SH-SY5Y (cell line): Measurements from ENCODE around the gene CORO2A.

Experiments used
- GATA2 ChIP-seq: IDR thresholded peaks from 2 replicates; pipeline ENCODE4 v1.6.1; 2011; ENCODE audit warnings: mild to moderate bottlenecking, low read depth, low read length
- GATA3 ChIP-seq: IDR thresholded peaks from 2 replicates; pipeline ENCODE4 v1.6.1; 2011; ENCODE audit warnings: low read depth, mild to moderate bottlenecking, low read length, moderate library complexity

CORO2A gene

DNA sequence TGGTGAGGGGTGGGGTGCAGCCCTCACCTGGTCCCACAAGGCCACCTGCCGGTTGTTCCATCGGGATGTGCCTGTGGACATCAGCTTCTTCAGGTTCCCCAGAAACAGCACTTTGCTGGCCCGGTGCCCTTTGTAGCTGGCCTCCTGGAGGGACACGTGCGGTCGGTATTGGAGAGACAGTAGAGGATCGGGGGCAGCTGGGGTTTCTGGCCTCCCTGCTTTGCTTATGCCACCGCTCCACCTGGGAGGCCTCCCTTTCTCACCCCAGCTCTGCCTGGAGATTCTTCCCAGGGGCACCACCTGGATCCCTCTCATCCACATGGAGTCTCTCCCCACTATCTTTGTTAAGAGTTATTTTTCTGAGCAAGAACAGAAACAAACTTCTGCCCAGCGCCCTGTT is 60.3 kb downstream of the CORO2A start:
- no peak for TF ChIP-seq GATA2
- no peak for TF ChIP-seq GATA3

DNA sequence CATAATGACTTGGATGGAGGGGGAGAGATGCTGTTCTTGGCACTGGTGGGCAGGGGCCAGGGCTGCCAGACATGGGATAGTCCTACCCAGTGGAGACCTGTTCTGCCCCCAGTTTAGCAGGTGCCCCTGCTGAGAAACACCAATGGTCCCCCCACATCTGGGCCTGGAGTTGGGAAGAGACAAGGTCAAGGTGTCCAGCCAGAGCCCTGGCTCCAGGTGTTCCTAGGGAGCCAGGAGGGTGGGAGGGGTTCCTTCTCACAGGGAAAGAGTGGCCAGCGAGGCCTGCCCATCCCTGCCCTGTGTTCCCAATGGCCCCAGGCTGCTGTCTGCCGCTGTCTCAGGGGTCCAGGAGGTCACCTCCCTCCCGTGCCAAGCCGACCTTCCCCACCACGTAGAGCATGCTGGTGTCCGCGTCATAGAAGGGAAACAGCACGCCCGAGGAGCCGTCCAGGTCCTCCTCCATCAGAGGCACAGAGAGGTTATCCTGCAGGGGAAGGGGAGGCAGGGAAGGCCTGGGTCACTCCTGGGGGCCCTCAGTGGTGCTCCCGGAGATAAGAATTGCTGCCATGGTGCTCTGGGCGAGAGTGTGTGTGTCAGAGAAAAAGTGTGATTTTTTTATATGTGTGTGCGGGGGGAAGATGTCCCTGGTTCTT is 61.7 kb downstream of the CORO2A start:
- TF ChIP-seq GATA2 (no peak), GATA3 (no peak)

DNA sequence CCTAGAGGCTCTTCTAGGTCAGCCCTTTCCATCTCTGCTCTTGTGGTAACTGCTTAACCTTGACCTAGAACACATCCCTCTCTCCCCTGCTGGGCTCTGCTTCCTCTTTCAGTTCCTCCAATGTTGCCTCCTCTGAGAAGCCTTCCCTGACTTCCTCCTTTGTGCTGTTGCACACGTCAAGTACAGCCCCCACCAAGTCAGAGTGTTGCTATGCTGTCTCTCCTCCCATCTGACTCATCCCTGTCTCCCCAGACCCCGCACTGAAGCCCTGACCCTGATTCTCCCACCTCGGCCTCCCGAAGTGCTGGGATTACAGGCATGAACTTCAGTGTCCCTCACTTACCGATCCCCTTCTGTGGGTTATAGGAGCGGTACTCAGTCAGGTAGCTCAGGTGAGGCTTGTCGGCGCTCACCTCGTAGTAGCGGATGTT is 63.0 kb downstream of the CORO2A start:
- TF ChIP-seq GATA3 (no peak), GATA2 (no peak)

DNA sequence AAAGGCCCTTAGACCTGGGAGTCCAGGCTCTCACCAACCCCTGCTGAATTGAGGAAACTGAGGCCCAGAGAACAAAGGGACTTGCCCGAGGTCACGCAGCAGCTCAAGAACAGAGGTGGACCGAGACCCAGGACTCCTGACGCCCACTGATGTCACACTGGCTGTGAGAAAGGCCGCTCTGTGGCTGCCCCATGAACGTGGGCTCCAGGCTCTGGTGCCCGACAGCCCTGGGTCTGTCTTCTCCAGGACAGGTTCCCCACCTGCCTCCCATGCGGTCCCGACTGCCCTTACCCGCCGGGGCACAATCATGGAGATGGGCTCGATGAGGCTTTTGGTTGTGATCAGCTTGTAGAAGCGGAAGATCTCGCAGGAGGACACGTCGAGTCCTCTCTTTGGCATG is 64.1 kb downstream of the CORO2A start:
- TF ChIP-seq GATA2 (no peak), GATA3 (no peak)

DNA sequence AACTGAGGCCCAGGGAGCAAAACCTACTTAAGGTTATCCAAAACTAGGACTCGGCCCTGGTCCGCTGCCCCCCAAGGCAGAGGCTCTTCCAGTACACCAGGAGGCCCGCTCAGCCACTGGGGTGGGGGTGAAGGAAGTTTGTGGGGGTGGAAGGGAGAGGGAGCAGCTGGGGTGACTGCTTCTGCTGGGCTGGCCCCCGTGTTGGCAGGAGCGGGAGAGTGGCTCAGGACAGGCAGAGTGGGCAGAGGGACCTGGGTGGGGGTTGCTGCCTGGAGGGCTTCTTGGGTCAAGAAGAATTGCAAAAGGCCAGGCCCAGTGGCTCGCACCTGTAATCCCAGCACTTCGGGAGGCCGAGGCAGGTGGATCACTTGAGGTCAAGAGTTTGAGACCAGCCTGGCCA is 65.2 kb downstream of the CORO2A start:
- TF ChIP-seq GATA3 (no peak), GATA2 (no peak)

DNA sequence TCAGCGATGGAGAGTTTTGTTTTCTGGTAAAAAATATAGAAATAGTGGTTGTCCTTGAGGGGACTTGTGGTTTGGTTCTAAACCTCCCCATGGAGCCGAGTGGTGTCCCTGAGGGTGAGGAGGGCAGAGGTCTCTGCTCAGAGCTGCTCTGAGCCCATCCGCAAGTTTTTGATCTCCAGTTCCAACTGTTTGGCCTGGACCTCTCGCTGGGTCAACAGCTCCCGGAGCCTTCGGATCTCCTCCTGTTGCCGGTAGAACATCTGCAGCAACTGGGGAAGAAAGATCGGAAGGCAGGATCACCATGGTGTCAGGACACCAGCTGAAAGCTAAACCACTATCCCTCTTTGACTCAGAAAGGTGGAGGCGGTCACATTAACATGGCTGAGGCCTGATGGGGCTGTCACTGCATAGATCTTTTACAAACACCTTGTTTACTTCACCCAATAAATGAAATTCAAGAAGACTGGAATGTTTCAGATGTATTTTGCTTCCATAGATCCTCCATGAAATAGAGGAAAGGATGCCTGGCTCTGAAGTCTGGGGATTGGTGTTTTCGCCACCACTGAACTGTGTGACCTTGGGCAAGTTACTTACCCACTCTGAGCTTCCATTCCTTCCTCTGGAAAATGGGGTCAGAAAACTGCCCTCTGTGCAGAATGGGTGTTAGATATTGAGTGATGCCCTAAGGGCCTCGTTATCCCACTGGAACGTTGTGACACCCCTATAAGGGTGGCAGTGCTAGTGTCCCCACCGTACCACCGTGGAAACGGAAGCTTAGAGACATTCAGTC is 67.6 kb downstream of the CORO2A start:
- TF ChIP-seq GATA2: no peak

DNA sequence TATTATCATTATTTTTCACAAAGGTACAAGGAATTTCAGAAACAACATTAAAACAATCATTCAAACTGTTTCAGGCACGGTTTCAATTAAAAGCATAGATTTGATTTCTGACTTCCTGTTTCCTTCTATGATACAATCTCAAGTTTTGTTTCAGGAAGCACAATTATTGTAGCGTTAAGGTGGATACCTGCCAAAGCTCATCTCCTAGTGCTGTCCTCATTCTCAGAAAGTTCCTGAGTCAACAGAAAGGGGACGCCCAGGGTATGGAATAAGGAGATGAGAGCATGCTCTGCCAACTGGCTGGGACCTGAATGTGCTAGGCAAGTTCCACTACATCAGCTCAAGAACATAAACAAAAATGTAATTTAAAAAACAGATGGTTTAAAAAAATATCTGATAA is 71.4 kb downstream of the CORO2A start:
- TF ChIP-seq GATA3: no peak
- TF ChIP-seq GATA2: no peak

DNA sequence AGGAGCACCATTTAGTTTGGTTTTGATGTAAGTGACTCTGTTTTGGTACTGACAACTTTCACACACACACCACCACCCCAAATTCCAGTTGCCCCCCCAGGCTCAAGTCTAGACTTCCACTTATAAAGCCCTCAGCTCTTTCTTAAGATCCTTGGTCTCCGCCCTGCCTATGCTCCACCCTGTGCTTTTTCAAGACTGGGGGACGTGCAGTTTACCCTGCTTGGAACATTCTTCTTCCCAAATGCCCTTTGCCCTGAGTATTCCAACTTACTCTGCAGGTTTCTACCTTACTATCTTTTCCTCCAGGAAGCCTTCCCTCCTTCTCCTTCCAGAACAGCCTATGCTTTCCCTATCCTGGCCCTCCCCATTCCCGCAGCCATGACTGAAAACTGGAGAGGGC is 72.0 kb downstream of the CORO2A start:
- no peak for TF ChIP-seq GATA2
- no peak for TF ChIP-seq GATA3

DNA sequence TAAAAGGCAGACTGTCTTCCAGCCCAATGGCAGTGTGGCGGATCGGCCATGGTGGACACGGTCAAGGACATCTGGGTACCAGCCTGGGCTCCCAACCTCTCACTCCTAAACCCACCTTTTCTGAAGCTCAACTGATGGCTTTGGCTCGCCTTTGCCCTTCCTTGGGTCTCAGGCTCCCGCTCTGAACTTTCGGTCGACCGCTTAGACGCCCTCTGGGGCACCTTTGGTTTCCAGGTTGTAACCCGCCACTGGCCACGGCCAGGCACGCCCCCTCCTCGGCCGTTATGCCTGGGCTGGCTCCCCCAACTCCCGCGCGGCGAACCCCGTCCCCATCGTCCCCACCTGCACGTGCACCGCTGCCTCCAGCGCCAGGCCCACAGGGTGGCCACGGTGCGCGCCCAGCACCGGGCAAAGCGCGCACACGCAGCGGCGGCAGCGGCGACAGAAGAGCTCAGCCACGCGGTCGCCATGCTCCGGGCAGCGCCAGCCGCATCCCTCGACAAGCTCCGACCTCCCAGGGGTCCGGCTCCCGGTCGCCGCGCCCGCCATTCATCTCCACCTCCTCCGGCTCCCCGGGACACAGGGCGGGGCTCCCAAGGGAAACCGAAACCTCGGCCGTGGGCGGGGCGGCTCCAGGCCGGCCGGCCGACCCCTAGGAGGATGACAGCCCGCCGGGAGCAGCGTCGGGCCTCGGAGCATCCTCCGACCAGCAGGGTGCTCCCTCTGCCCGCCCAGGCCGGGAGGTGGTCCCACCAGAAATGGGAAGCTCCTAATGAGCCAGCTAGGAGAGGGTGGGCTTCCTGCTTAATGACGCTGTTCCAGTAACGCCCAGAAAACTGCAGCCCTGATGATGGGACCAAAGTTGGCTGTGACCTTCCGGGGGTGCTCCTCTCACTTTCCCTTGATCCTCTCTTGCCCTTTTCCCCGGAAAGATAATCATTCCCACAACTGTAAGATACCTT is 73.5 kb downstream of the CORO2A start, which contains the start of gene TRIM14:
Gene TRIM14 (minus strand): TSS at position 583 of the 962 bp plus-strand sequence. CDS start 34 bp downstream, at position 549.
- TF ChIP-seq GATA2: no peak
- no peak for TF ChIP-seq GATA3

DNA sequence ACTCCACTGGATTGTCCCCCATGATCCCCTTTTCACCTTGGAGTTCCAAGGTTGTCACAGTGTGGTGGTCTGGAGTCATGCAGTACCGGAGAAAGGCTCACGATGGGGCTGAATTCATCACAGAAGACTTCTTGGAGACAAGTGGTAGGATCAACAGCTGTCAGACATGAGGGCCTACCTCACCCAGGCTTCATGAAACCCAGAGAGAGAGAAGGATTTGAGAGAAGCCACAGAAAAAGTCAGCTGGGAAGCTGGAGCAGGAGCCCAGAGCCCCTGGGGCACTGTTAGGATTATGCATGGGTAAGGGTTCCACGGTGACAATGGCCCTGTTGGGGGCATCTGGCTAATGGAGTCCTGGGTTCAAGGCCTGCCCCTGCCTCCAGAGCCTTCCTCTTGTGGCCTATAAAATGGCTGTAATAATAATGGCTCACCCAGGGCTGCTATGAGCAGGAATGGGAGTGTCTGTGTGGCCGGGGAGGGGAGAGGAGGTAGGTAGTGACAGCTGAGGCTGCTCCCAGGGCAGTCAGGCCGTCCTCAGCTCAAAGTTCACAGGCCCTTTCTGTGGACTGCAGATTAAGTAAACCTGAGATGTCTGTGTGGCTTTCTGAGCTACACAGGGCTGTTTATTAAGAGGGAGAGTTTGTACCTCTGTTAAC is 74.3 kb downstream of the CORO2A start:
- TF ChIP-seq GATA3 (no peak), GATA2 (no peak)

DNA sequence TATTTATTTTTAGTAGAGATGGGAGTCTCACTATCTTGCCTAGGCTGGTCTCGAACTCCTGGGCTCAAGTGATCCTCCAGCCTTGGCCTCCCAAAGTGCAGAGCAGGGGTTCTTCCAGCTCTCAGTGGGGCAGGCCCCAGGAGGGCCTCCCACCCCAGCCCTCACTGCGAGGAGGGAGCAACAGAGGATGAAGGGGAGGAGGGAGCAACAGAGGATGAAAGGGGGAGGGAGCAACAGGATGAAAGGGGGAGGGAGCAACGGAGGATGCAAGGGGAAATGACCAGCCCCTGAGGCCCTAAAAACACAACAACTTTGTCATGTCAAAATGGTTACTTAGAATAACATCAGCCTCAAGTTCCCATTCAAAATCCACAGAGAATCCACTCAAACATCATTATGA is 83.4 kb downstream of the CORO2A start:
- no peak for TF ChIP-seq GATA2
- no peak for TF ChIP-seq GATA3

DNA sequence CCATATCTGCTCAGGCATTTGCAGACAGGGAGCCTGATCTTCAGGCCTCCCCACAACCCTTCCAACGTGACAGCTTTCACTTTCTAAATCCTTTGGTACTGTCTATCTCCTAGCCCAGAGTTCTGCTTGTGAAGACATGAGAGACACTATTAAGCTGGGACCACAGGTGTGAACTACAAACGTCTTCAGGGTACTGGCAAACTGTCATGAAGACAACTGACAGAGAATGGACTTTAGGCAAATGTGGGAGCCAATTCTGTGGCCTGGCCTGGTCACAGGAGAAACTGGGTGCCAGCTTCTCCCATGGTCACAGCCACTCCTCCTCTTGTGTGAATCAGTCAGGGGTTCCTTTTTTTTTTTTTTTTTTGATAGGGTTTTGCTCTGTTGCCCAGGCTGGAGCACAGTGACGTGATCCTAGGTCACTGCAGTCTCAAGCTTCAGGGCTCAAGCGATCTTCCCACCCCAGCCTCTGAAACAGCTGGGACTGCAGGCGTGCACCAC is 83.9 kb downstream of the CORO2A start:
- TF ChIP-seq GATA2 (no peak), GATA3 (no peak)

DNA sequence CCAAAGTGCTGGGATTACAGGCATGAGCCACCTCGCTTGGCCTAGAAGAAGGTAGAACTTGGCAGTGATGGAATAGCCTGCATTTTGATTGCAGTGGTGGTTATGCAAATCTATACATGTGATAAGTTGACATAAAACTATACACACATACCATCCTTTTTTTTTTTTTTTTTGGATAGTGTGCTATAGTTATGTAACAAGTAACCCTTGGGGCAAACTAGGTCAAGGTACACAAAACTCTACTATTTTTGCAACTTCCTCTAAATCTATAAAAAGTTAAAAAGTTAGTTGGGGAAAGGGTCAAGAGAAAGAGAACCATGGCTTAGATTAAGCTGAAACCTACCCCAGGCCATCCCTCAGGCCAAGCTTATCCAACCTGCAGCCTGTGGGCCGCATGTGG is 84.5 kb downstream of the CORO2A start:
- TF ChIP-seq GATA2: no peak
- no peak for TF ChIP-seq GATA3

DNA sequence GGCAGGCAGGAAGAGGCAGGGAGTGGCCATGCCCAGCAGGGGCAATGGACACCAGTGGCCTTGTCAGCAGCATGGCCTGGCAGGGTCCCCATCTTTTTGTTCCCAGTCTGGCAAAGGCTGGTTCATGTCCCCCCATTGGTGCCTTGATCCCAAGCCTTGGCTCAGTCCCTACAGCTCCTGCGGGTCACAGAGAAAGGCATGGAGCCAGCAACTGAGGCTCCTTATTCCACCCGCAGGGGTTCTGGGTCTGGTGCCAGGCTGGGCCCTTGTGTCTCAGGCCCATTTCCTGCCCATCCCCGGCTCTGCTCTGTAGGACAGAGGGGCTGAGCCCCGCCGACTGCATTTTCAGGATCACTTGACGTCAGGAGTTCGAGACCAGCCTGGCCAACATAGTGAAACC is 87.4 kb downstream of the CORO2A start:
- TF ChIP-seq GATA3: no peak
- no peak for TF ChIP-seq GATA2
